ENCODE measurements around the gene SNED1. TPM values are rescaled to one million over a fixed set of nuclear protein-coding genes. Genes with fewer than 3 reads are reported as not detected.
A peak's percentile ranks its signal among the peaks of the same experiment; 100 is the strongest.

SNED1 gene
- total RNA-seq, 1 donor from 2014 or later, result 2.3 TPM

DNA sequence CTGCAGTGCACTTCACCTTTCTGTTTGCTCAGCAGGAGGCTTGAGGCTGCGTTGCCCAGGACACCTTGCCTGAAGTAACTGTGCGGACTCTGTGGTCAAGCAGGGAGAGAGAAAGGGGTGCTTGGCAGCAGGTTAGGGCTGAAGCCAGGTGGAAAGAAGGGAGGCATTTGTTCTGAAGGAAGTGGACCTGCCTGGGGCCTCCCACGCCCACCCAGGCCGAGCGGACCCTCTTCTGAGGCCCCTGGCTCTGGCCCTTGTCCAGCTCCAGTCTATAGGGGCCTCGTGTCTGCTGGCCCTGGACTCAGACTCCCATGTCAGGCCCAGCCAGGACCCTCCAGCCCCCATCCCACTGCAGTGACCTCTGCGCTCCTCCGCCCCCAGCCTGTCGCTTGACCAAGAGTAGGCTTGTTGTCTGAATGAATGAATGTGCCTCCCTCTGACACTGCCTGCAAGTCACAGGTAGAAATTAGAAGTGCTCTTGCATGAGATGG lies 2.5 kb downstream of the SNED1 start:
- no peak for DNase-seq (ENCODE audit: low spot score)
- peaks cover 3% of the 10 kb centered on the region for H3K4me1 Mint-ChIP-seq (ENCODE audit: unreplicated experiment)
- H3K9me3 Mint-ChIP-seq (ENCODE audit: unreplicated experiment), result no peaks in the 10 kb centered on the region
- TF ChIP-seq, protein P1, sequence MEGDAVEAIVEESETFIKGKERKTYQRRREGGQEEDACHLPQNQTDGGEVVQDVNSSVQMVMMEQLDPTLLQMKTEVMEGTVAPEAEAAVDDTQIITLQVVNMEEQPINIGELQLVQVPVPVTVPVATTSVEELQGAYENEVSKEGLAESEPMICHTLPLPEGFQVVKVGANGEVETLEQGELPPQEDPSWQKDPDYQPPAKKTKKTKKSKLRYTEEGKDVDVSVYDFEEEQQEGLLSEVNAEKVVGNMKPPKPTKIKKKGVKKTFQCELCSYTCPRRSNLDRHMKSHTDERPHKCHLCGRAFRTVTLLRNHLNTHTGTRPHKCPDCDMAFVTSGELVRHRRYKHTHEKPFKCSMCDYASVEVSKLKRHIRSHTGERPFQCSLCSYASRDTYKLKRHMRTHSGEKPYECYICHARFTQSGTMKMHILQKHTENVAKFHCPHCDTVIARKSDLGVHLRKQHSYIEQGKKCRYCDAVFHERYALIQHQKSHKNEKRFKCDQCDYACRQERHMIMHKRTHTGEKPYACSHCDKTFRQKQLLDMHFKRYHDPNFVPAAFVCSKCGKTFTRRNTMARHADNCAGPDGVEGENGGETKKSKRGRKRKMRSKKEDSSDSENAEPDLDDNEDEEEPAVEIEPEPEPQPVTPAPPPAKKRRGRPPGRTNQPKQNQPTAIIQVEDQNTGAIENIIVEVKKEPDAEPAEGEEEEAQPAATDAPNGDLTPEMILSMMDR (IDR thresholded peaks at IDR 0.05; ENCODE audit: unreplicated experiment), result no peak
- peaks cover 14% of the 10 kb centered on the region for H3K36me3 Mint-ChIP-seq (ENCODE audit: low read depth, unreplicated experiment)
- H3K27ac Mint-ChIP-seq (ENCODE audit: unreplicated experiment), result no peak overlapping the region
- peaks cover 21% of the 10 kb centered on the region for H3K27me3 Mint-ChIP-seq (ENCODE audit: unreplicated experiment)
- peak overlapping the region; percentile 37 for H3K4me3 Mint-ChIP-seq (ENCODE audit: unreplicated experiment)

DNA sequence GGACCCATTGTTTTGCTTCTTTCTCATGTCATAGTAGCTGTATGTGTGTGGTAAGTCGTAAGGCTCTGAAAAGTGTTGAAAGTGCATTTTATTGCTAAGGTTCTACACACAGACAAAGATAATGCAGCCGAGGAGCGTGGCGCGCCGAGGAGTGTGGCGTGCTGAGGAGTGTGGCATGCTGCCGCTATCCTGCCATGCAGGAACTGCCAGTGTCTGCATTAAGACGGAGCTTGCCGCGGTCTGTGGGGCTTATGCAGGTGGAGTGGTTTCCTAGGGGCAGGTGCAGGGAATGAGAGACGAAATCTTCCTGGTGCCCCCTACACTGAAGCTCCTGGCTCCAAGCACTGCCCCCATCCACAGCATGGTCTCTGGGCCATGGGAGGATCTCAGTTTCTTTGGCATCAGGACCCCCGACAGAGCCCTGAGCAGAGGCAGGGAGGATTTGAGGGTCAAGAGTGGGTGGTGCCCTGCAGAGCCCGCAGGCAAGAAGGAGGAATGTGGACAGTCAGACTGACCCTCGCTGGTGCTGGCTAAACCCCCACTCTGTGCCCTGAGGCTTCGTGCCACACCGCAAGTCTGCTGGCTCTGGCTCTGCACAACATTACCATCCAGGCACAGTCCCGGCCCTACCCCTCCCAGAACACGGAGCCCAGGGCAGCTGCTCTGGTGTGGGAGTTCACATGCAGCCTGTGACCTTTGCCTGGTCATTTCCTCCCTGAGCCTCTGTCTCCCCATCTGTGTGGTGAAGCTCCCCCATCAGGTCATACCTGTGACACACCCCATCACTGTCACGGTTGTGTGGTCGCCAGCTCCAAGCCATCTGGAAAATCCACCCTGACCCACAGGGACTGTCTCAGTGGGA lies 3.2 kb downstream of the SNED1 start:
- H3K9me3 Mint-ChIP-seq (ENCODE audit: unreplicated experiment), result no peaks in the 10 kb centered on the region
- peaks cover 3% of the 10 kb centered on the region for H3K4me1 Mint-ChIP-seq (ENCODE audit: unreplicated experiment)

DNA sequence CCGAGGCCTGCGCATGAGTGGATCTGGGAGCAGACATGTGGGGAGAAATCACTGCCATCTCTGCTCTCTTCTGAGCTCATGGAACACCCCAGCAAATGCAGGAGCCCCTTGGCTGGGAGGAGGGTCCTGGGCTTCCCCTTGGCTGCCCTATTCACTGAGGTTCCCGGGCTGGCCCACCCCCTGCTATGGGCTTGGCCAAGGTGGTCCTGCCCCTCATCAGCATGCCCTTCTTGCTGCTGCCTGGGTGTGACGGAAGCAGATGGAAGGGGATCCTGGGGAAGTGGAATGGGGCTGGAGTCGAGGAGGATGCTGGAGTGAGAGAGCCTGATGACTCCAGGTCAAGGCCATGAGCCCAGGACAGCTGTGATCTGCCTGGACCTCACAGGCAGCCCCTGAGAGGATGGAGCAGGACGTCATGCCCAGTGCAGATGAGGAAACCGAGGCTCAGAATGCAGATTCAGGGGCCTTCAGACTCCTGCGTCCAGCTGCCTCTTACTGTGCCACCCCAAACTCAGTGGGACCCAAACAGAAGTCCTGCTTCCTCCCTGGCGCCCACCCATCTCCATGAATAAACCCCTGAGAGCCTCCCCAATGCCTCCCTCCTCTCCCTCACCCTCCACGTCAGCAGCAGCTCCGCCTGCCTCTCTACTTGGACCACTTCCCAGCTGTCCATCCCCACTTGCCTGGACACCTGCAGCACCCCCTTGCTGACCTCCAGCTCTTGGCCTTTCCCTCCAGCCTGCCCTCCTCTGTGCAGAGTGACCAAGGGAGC lies 4.0 kb downstream of the SNED1 start:
- peaks cover 19% of the 10 kb centered on the region for H3K27me3 Mint-ChIP-seq (ENCODE audit: unreplicated experiment)
- H3K4me3 Mint-ChIP-seq (ENCODE audit: unreplicated experiment), result no peak overlapping the region
- TF ChIP-seq, protein P1 (IDR thresholded peaks at IDR 0.05; ENCODE audit: unreplicated experiment), result no peak
- DNase-seq (ENCODE audit: low spot score), result no peak
- no peaks in the 10 kb centered on the region for H3K9me3 Mint-ChIP-seq (ENCODE audit: unreplicated experiment)
- H3K36me3 Mint-ChIP-seq (ENCODE audit: low read depth, unreplicated experiment), result peaks cover 14% of the 10 kb centered on the region
- H3K4me1 Mint-ChIP-seq (ENCODE audit: unreplicated experiment), result peaks cover 3% of the 10 kb centered on the region
- no peak overlapping the region for H3K27ac Mint-ChIP-seq (ENCODE audit: unreplicated experiment)

More for the DNA sequence above, 3.2 kb downstream of the SNED1 start:
- no peak overlapping the region for H3K4me3 Mint-ChIP-seq (ENCODE audit: unreplicated experiment)
- no peak overlapping the region for H3K27ac Mint-ChIP-seq (ENCODE audit: unreplicated experiment)
- H3K27me3 Mint-ChIP-seq (ENCODE audit: unreplicated experiment), result peaks cover 22% of the 10 kb centered on the region
- H3K36me3 Mint-ChIP-seq (ENCODE audit: low read depth, unreplicated experiment), result peaks cover 14% of the 10 kb centered on the region
- TF ChIP-seq, protein P1 (IDR thresholded peaks at IDR 0.05; ENCODE audit: unreplicated experiment), result no peak
- DNase-seq (ENCODE audit: low spot score), result no peak

DNA sequence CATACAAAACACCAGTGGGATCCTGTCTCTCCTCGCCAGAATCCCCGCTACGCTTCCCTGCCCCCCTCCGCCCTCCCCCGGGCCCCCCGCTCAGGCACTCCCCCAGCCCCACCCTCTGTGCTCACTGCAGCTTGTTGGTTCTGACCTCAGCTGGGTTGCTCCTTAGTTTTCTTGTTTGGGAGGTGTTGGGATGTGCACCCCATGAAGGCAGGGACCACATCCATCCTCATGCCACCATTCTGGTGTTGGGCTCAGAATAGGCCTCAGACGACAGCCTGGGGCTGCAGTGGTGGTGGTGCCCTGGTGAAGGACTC lies 4.6 kb downstream of the SNED1 start:
- Mint-ChIP-seq H3K36me3 (ENCODE audit: low read depth, unreplicated experiment) (peaks cover 14% of the 10 kb centered on the region), H3K27me3 (ENCODE audit: unreplicated experiment) (peaks cover 20% of the 10 kb centered on the region), H3K4me3 (ENCODE audit: unreplicated experiment) (no peak overlapping the region), H3K9me3 (ENCODE audit: unreplicated experiment) (no peaks in the 10 kb centered on the region), H3K4me1 (ENCODE audit: unreplicated experiment) (peaks cover 3% of the 10 kb centered on the region), H3K27ac (ENCODE audit: unreplicated experiment) (no peak overlapping the region)
- TF ChIP-seq, protein P1 (IDR thresholded peaks at IDR 0.05; ENCODE audit: unreplicated experiment), result no peak
- no peak for DNase-seq (ENCODE audit: low spot score)
